NCI-H1436 treated with DMSO at 0.1 percent for 48 hours (cell line): ENCODE measurements around the gene CRIM1.
A peak's percentile ranks its signal among the peaks of the same experiment; 100 is the strongest.

Experiments used
- DNase-seq: peaks from one replicate; lab custom pipeline; 2025; lab: John Stamatoyannopoulos, UW

CRIM1 gene

DNA sequence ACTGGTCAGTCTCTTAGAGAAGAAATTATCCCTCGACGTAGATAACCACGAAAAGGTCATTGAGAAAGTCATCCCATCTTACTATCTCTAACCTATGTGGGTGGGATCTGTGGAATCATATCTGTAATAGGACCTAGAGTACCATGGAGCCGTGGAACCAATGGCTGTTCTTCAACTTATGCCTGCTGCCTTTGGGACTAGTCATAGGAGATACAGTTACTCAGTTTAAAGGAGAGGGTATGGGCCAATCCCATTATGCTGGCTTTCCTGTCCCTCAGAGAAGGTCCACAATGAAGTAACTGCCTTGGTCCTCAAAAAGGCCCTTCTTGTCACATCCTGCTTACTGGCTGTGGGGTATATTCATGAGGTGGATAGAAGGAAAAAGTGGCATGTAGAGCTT lies 164.9 kb downstream of the CRIM1 start:
- no peak for DNase-seq

DNA sequence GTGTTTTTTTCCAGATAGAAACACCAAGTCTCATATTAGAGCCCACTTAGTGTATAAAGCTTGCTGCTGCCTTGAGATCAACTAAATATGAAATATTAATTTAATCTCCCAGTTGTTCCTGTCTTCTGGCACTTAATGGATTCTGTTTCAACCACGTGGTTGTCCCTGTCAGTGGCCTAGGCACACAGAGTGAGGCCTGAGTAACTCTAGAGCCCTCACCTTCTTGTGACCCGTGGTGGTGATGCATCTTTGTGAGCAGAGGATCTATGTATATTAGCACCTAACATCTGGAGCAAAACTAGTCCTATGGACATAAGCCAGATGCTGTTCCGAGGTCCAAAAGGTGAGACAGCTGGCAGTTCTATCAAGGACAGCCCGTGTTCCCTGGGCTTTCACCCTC lies 167.6 kb downstream of the CRIM1 start:
- DNase-seq, result no peak

DNA sequence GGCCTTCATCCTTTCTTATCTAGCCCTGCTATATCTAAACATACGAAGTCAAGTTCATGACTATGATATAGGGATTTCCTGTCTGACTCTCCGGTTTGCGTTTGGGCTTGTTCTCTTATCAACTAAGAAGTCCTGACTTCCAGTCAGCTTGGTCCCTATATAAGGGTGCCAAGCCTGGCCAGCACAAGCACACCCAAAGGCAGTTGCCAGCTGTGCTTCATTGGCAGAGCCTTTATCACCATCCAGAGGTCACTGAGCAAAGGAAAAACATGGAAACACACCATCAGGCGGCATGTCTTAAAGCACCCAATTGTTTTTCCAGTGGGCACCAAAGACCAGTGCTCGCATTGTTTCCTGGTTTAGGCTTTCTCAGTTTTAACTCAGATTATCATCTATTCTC lies 169.7 kb downstream of the CRIM1 start:
- no peak for DNase-seq

DNA sequence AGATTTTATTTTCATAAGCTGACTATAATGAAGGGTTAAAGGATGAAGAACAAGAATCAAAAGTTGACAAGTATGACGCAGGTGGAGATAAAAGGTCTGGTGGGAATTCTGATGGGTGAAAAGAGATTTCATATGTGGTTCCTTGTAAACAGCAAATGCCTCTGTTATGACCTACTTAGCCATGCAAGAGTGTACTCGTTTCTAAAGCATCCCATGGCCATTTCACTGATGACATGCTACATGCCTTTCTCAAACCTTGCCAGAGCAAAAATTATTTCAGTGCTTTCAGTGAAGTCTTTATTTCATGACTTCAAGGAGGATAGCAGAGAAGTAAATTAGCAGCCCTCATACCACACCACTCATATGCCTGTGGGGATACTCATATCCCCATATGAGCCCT lies 170.6 kb downstream of the CRIM1 start:
- no peak for DNase-seq

DNA sequence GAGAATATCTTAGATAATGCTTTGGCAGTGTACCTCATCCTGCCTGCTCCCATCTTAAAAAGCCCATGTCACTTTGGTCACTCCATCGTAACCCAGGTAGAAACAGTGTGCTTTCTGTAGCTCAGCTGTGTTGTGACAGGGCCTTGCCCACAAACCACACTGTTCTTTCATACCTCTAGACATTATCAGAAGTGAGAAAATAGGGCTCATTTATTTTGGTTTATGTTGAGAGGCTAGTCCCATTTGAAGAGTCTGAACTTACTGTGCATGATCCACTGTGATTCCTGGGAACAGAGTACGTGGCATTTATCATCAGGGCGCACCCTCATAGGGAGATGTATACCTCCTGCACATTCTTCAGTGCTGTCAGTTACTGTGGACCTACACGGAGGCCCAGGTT lies 172.7 kb downstream of the CRIM1 start:
- DNase-seq, result no peak

DNA sequence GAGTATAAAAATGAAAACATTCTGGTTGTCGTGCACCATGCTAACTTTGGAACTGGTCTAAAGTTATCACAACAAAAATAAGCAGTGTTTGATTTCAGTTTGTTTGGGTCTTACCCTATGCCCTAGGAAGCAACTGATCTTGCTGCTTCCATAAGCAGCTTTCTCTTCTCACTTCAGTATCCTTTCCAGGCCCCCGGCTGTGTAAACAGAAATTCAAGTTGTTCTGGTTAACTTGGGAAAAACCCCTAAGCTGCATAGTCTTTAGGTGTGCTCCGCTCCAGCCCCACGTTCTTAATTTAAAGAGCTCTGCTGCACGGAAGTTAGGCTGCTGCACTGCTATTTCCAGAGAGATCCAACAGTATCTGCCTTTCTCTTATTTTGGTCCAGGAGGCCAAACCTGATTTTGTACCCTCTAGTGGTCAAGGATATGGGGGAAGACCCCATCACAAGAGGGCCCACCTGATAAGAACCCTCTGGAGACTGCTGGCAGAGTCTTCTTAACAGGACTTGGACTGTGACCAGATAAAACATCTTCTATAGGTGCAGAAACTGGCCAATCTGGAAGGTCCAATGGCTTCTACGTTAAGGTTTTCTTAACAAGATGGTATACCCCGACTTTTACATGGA lies 173.3 kb downstream of the CRIM1 start:
- no peak for DNase-seq

DNA sequence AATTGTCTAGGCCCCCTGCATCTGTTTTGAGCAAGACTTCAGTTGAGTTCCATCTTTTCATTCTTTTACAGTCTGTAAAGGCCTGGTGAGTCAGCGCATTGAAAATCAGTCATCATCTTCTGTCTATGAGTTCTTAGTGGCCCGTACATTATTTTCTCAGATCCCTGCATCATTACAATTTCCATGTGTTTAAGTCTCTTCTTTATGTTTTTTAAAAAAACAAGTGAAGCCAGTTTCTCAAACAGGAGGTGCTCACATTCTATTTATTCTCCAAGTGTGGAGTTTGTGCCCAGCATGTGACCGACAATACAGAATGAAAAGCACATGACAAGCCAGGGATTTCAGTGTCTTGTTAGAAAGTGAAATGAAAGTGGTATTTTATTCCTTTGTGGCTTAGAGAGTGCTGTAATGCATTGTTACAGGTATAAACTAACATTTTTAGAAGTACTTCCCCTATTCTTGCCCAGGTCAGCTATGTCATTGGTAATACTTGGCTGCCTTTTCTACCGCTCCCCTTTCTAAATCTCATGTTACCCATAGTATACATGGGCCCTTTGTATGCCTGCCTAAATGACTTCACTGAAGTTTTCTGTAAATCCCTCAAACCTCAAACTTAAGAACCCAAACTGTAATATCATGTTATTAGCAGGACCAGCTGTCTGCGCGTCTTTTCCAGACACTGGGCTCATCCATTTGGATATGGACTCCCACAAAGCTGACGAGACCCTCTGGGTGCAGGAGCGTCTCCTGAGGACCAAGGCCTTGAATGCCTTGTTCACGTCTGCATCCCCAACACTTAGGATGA lies 174.8 kb downstream of the CRIM1 start:
- DNase-seq, result no peak

DNA sequence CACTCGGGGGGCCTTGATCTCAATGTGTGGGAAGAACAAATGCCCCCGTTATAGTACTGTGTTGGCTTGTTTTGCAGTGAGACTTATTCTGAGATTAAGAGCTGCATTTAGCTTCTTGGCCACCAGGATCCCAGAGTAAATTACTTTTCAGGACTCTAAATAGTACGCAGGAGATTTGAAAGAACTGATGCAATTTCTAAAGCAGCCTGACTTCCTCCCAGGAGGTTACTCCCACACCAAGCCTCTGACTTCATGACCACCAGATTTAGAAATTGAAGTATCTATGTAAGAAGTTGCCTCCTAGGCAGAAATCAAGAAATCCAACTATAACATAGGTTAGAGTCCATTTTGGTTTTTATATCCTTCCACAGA lies 175.4 kb downstream of the CRIM1 start:
- DNase-seq, result no peak

DNA sequence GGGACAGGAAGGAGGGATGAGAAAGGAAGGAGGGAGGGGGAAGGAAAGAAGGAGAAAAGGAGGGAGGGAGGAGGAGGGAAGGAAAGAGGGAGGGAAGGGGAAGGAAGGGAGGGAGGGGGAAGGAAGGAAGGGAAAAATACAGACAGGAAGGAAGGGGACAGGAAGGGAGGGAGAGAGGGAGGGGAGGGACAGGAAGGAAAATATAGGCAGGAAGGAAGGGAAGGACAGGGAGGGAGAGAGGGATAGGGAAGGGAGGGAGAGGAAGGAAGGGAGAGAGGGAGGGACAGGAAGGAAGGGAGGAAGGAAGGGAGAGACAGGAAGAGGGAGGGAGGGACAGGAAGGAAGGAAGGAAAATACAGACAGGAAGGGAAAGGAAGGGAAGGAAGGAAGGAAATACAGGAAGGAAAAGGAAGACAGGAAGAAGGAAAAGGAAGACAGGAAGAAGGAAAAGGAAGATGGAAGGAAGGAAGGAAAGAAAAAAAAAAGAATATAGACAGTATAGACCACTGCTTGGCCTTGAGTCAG lies 178.8 kb downstream of the CRIM1 start:
- DNase-seq, result no peak

DNA sequence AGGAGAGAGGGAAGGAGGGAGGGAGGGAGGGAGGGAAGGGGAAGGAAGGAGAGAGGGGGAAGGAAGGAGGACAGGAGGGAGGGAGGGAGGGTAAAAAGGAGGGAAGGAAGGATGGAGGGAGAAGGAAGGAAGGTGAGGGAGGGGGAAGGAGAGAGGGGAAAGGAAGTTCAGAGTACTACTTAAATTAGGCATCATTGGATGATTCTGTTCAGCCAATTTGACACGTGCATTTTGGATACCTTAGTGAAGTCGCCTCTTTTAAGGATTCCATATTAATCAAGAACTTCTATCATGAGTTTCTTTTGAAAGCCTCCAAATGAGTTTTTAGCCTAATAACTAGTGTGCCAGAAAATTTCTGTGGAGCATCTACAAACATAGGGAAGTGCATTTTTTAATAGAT lies 179.5 kb downstream of the CRIM1 start:
- no peak for DNase-seq

DNA sequence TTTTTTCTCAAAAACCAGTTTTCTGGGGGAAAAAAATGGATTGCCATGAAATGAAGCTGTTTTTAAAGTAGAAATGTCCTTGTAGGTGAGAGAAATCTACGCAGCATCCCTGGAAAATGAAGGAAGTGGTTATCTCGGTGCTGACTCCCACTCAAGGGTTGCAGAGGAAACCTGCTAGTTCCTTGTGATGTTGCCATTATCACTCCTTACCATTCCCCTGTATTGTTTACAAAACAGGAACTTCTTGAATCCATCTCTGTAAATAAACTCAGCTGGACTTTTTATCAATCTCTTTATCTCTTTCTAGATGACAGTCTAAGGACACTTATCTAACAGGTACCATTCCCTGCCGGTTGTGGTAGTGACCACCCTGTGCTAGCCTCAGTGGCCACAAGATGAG lies 181.2 kb downstream of the CRIM1 start:
- no peak for DNase-seq

DNA sequence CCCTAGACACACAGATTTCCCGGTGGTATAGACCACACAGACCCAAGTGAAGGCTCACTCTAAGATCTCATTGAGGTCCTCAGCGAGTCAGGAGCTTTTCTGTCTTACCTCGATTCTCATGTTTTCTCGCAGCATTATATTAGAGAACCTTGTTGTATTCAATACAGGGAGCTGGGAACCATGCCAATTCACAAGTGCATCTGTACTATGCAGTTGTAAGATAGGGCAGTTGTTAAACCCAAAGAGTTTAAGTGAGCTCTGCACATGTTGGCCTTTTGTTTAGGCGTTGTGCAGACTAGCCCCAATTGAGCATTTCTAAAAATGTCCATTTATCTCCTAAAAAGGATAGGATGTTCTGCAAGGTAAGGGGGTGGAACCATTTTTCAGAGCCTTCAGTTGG lies 182.8 kb downstream of the CRIM1 start:
- peak; percentile 59 for DNase-seq

DNA sequence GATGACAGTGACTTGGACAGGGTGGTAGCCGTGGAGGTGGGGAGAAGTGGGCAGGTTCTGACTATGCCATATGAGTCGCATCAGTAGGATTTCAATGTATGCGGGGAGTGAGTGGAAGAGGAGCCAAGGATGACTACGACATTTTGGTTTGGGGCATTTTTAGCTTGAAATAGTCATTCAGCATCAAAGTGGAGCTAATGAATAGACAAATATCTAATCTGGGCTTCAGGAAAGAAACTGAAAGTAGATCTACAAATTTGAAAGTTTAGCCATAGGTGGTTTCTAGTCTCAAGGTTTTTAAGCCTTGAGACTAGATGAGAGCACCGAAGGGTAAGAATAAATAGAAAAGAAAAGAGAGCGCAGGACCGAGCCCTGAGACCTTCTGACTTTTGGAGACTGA lies 184.1 kb downstream of the CRIM1 start:
- DNase-seq, result no peak

DNA sequence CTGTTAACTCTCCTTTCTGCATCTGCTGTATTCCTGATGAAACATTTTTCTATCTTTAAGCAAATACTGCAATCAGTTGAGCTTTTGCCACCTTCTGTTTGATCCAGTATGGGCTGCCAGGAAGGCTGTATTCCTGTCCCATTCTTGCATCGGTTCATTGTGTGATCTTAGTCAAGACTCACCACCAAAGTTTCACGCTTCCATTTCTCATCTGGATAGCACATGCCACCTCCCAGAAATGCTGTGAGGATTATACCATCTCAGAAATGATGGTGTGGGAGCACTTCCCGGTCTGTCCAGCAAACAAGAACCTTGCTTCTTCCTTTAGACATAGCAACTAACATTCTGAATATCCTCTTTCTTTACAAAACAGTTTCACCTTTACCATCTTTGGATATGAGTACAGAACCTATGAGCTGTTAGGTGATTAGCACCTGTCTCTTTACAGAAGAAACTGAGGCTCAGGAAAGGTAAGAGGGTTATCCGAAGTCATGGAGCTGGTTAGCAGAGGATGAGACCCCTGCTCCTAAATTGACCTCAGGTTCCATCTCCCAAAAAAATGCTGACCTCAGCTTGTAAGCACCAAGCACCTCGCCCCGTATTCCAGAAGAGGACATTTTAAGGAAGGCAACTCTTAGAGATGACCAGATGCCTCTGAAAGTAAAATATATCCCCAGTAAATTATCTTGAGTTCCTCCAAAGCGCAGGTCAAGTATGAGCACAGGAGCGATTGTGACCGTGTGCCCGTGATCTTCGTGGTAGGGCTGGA lies 185.6 kb downstream of the CRIM1 start:
- DNase-seq, result no peak

DNA sequence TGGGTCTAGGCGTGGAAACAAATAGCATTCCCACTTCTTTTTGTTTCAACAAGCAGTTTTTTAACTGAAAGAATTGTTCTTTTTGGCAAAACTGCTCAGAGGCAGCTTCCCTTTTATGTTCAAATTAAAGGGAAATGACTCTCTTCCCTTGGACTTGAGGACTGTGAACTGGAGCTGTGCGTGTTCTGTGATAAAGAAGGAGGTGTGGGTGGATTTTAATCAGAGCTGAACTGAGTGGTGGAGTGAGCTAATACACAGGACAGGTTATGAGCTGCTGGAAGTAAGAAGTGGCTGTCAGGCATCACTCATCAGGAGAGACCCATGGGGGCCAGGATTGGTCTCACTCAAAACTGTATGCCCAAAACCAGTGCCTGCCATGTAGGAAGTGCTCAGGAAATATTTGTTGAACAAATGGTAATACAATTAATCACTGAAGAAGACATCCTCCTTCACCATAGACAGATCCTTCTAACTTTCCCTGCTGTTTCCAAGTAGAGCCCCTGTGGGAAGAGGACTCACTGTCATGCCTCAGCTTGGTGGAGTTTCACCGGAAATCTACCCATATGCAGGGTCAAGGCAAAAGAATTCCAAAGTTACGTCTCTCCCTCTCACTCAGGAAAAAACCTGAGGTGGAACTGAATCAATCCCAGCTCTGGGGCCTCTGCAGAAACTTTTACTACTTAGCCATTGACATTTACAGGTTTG lies 186.5 kb downstream of the CRIM1 start:
- DNase-seq, result no peak

DNA sequence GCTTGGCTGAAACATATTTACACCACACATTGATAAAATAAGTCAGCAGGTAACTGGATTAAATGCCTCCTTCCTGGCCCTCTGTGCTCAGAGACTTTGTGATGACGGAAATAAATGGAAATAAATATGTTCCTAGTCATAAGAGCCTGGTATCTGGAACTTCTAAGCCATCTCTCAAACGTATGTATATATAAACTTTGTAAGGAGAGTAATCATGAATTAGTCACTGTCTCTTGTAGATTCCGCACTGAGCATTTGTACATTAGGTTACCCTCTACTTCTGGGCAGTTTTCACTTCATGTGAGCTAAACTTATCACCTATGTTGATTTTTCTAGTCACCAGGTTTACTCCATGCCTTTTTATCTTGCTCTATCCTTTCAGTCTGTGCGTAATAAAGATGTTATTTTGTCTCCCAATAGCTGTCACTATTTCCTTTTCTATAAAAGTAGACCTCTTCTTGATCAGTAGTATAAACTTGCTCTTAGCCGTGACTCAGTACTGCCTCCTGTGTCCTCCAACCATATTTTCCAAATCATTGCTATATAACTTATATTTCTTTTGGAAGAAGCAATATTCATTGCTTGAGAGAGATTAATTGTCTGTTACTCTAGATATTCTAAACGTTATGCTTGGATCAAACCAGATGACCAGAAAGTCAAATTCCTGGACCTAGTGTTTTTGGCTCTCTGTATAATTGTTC lies 189.2 kb downstream of the CRIM1 start:
- no peak for DNase-seq

DNA sequence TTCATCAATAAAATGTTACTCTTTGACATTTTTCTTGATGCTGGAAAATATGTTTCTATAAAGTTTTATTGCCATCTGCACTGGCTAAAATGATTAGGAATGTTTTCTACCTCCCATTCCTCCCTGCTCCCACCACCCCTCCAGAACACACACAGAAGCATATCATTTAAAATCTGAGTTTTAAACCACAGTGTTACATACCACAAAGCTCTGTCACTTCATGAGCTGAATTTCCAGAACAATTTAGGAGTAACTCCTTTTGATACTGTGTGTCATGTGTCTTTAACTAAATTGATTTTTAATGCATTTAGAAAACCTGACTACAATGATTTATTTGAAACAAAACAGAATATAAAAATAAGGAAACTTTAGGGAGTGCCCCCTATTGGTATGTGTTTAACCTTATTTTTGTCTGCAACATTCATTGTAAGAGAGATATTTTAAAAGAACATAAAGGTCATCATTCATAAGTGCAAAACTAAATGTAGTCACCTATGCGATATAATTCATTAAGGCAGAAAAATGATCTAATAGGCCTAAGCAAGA lies 190.4 kb downstream of the CRIM1 start:
- DNase-seq, result no peak

DNA sequence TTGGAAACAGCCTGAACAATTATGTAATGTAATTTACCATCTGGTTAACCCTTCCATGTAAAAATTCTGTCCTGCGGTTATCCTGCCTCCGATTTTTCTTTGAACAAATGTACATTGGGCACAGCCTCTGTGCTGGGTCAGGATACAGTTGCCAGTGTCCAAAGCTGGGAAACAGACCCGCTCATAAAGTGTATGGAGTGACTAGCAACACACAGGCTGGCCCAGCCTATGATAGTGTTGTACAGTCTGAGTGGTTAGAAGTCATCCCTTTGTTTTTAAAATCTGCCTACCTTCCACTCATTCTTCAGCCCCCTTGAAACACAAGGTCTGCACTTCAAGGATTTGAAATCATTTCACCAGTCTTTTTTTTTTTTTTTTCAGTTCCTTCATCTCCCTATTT lies 192.3 kb downstream of the CRIM1 start:
- no peak for DNase-seq

DNA sequence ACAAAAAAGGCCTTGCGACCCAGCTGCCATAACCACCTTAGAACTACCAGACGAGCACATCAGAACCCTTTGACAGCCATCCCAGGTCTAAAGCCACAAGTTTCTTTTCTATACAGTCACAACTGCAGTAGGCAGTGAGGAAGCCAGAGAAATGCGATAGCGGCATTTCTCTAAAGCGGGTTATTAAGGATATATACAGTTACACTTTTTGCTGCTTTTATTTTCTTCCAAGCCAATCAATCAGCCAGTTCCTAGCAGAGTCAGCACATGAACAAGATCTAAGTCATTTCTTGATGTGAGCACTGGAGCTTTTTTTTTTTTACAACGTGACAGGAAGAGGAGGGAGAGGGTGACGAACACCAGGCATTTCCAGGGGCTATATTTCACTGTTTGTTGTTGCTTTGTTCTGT lies 193.6 kb downstream of the CRIM1 start:
- no peak for DNase-seq

DNA sequence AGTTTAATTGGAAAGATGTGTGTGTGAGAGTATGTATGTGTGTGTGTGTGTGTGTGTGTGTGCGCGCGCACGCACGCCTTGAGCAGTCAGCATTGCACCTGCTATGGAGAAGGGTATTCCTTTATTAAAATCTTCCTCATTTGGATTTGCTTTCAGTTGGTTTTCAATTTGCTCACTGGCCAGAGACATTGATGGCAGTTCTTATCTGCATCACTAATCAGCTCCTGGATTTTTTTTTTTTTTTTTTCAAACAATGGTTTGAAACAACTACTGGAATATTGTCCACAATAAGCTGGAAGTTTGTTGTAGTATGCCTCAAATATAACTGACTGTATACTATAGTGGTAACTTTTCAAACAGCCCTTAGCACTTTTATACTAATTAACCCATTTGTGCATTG lies 194.4 kb downstream of the CRIM1 start:
- DNase-seq, result no peak

DNA sequence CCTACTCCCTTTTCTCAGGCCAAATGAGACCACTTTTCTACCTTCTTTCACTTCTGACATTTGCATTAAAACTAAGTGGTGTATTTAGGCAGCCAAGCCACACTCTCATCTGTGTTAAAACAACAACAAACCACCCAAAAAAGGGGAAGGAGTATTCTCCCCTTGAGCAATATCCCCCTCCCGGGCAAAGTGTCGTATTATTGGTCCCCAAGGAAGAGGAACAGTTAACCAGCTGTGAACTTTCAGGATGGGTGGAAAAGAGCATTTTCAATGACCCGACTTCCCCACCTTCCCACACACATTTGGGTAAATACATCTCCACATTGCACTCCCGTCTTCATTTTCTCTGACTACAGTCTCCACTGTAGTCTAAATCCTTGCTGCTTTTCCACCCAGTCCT lies 198.1 kb downstream of the CRIM1 start:
- no peak for DNase-seq
